ENCODE measurements around the gene DNAH17. TPM values are rescaled to one million over a fixed set of nuclear protein-coding genes. Genes with fewer than 3 reads are reported as not detected.

The DNAH17 gene
- total and polyA plus RNA-seq, 2 of the 8 experiments (the other 6 are each of a cell fraction or from before 2014, with no cell fraction given) = 0.14 to 0.67 TPM

GRCh38 chr17:78469443-78469842 is 107.8 kb downstream of the DNAH17 start:
- Histone ChIP-seq H3K14ac (ENCODE audit: insufficient read length) (no peak overlapping the region), H3K18ac (ENCODE audit: extremely low read depth, low read length) (no peak overlapping the region), H2AFZ (ENCODE audit: low read length) (no peak overlapping the region), H3K27ac (ENCODE audit: low read depth, low read length) (no peak overlapping the region), H2BK120ac (replicated peaks; ENCODE audit: low read depth, low read length) (no peak overlapping the region), H2BK5ac (ENCODE audit: low read depth, low read length) (no peak overlapping the region), H3K79me1 (ENCODE audit: low read depth, low read length) (no peaks in the 10 kb centered on the region), H3K56ac (replicated peaks; ENCODE audit: insufficient read length, low read depth, low read length) (no peak overlapping the region), H4K5ac (ENCODE audit: insufficient read length, low read depth, low read length) (no peak overlapping the region), H3K23ac (ENCODE audit: insufficient read length) (no peak overlapping the region), H3K27me3 (replicated peaks in 1 of 4; ENCODE audit: control insufficient read depth in 3 of 4, extremely low read depth in 1 of 4, insufficient read depth in 3 of 4, low read length in 3 of 4) (no peaks in the 10 kb centered on the region), H3K4ac (replicated peaks; ENCODE audit: insufficient read length, low read depth, low read length) (no peak overlapping the region), H3K36me3 (ENCODE audit: control insufficient read depth in 2 of 4, insufficient read depth in 4 of 4, low read length in 3 of 4) (no peaks in the 10 kb centered on the region), H3K4me3 (ENCODE audit: extremely low read depth in 1 of 4, insufficient read depth in 2 of 4, low read depth in 3 of 4, low read length in 4 of 4) (no peak overlapping the region), H2BK12ac (ENCODE audit: low read depth, low read length) (no peak overlapping the region), H3K9ac (replicated peaks in 1 of 4; ENCODE audit: extremely low read depth in 1 of 4, low read depth in 3 of 4, low read length in 3 of 4) (no peak overlapping the region), H2AK5ac (ENCODE audit: low read depth, low read length) (no peak overlapping the region), H2BK20ac (ENCODE audit: low read length) (no peak overlapping the region), H3K79me2 (ENCODE audit: control insufficient read depth in 1 of 2, insufficient read depth in 2 of 2, low read length in 2 of 2) (no peaks in the 10 kb centered on the region), H2BK15ac (ENCODE audit: low read length) (no peak overlapping the region), H3K9me3 (ENCODE audit: insufficient read depth in 2 of 2, low read depth in 1 of 2, low read length in 1 of 2) (peaks cover 3 to 5% of the 10 kb centered on the region in 2 experiments; a peak in 1 of 4 replicates), H4K20me1 (replicated peaks in 1 of 2; ENCODE audit: control insufficient read depth in 1 of 2, insufficient read depth in 2 of 2, low read length in 2 of 2) (no peaks in the 10 kb centered on the region), H4K8ac (ENCODE audit: extremely low read depth, insufficient read depth, low read length) (no peak overlapping the region), H3K23me2 (ENCODE audit: low read depth, low read length) (peaks cover 2% of the 10 kb centered on the region; the same call in 1 of the 2 replicates), H3K4me2 (ENCODE audit: insufficient read depth in 1 of 2, low read depth in 2 of 2, low read length in 2 of 2) (no peak overlapping the region), H4K91ac (replicated peaks; ENCODE audit: insufficient read length, low read length) (no peak overlapping the region), H3K4me1 (replicated peaks in 1 of 4; ENCODE audit: control insufficient read depth in 3 of 4, insufficient read depth in 4 of 4, low read length in 3 of 4) (no peaks in the 10 kb centered on the region)
- whole genome bisulfite sequencing, 2 experiments (ENCODE audit: extremely low coverage in 1 of 2, insufficient coverage in 1 of 2, insufficient read length in 1 of 2, insufficient replicate concordance in 2 of 2, low coverage in 1 of 2, low lambda C conversion rate in 2 of 2, missing lambda C conversion rate in 1 of 2) = 87% methylated on average over 7 of the region's 7 CpGs; no CpG with 5 or more reads in 1 of the 2 experiments
- POLR2A ChIA-PET (ENCODE audit: partially characterized antibody) = no interaction called here
- FAIRE-seq = no peak
- no peak for DNase-seq (ENCODE audit: low read depth in 1 of 2, low spot score in 2 of 2)
- CTCF ChIA-PET (ENCODE audit: partially characterized antibody) = no interaction called here
- TF ChIP-seq CBX5 (IDR thresholded peaks at IDR 0.05; ENCODE audit: low read depth, low read length) (no peak), TAF1 (IDR thresholded peaks at IDR 0.05; ENCODE audit: low read depth, low read length) (no peak), CREB1 (IDR thresholded peaks at IDR 0.05) (no peak), USF2 (IDR thresholded peaks at IDR 0.05; ENCODE audit: low read length) (no peak), MAFK (IDR thresholded peaks at IDR 0.05; ENCODE audit: low read depth, low read length) (no peak), RNF2 (IDR thresholded peaks at IDR 0.05; ENCODE audit: borderline replicate concordance, low read depth, low read length, missing control alignments, poor library complexity, severe bottlenecking) (no peak), KDM1A (IDR thresholded peaks at IDR 0.05; ENCODE audit: borderline replicate concordance, low read length) (no peak), MAX (IDR thresholded peaks at IDR 0.05) (no peak), SIX5 (IDR thresholded peaks at IDR 0.05; ENCODE audit: low read depth, low read length) (no peak), HDAC6 (IDR thresholded peaks at IDR 0.05; ENCODE audit: low read depth, low read length) (no peak), NANOG (IDR thresholded peaks at IDR 0.05; ENCODE audit: insufficient read depth, low read depth, low read length, poor library complexity, severe bottlenecking) (no peak), PHF8 (conservative IDR thresholded peaks at IDR 0.05; ENCODE audit: low read depth, low read length) (no peak), BRCA1 (IDR thresholded peaks at IDR 0.05; ENCODE audit: low read depth, low read length) (no peak), CEBPB (IDR thresholded peaks at IDR 0.05; ENCODE audit: low read depth, low read length) (no peak)
